Nephron (organoid): Measurements from ENCODE around the gene IPO4.

Source experiments
- H3K27ac Mint-ChIP-seq, 3 experiments: 2 replicates each; pipeline ENCODE4 v1.8.0; 2020; ENCODE audit warnings: mixed read lengths in 3 of 3, mild to moderate bottlenecking in 2 of 3, moderate library complexity in 1 of 3
- H3K27me3 Mint-ChIP-seq: 2 replicates; pipeline ENCODE4 v1.8.0; 2021; ENCODE audit warnings: low read depth, mild to moderate bottlenecking, moderate library complexity, mixed read lengths
- H3K36me3 Mint-ChIP-seq: 2 replicates; pipeline ENCODE4 v1.8.0; 2020; ENCODE audit warnings: low read depth, mixed read lengths
- H3K4me1 Mint-ChIP-seq: 2 replicates; pipeline ENCODE4 v1.8.0; 2020; ENCODE audit warnings: mixed read lengths
- H3K4me3 Mint-ChIP-seq, 3 experiments: 2 replicates each; pipeline ENCODE4 v1.8.0; 2020; ENCODE audit warnings: mild to moderate bottlenecking in 3 of 3, mixed read lengths in 3 of 3, moderate library complexity in 2 of 3
- H3K9me3 Mint-ChIP-seq: 2 replicates; pipeline ENCODE4 v1.8.0; 2020; ENCODE audit warnings: mixed read lengths
- CTCF ChIP-seq, 3 experiments: fragments of 200-600 bp; sonication (generic); IDR thresholded peaks; one replicate each; pipeline ENCODE4 v1.5.0; 2021; ENCODE audit warnings: antibody characterized with exemption in 3 of 3; ENCODE audit not compliant: unreplicated experiment in 3 of 3

The IPO4 gene

GRCh38 chr14:24164518-24164991, 24.1 kb downstream of the IPO4 start:
- Mint-ChIP-seq H3K4me3 (no peak overlapping the region), H3K9me3 (no peaks in the 10 kb centered on the region), H3K4me1 (peaks cover 16% of the 10 kb centered on the region), H3K27ac (no peak overlapping the region), H3K27me3 (no peaks in the 10 kb centered on the region), H3K36me3 (peaks cover 57% of the 10 kb centered on the region)
- no peak for TF ChIP-seq CTCF (IDR thresholded peaks at IDR 0.05; ENCODE audit: unreplicated experiment in 3 of 3)

GRCh38 chr14:24162093-24162492, 26.5 kb downstream of the IPO4 start:
- H3K4me3 Mint-ChIP-seq, result peak overlapping the region; percentile 91 to 96 (median 93)
- H3K27ac Mint-ChIP-seq, result peak overlapping the region; percentile 90 to 96 (median 96)
- H3K36me3 Mint-ChIP-seq, result peaks cover 60% of the 10 kb centered on the region
- peaks cover 16% of the 10 kb centered on the region for H3K4me1 Mint-ChIP-seq
- H3K9me3 Mint-ChIP-seq, result no peaks in the 10 kb centered on the region
- no peak for TF ChIP-seq CTCF (IDR thresholded peaks at IDR 0.05; ENCODE audit: unreplicated experiment in 3 of 3)
- H3K27me3 Mint-ChIP-seq, result no peaks in the 10 kb centered on the region

- H3K36me3 Mint-ChIP-seq, result peaks cover 57% of the 10 kb centered on the region
- TF ChIP-seq CTCF (IDR thresholded peaks at IDR 0.05; ENCODE audit: unreplicated experiment in 3 of 3), result peak; percentile 94 to 96 (median 95)
- peak within 1 kb of the TSS; percentile 90 to 96 (median 96) for H3K27ac Mint-ChIP-seq
- H3K9me3 Mint-ChIP-seq, result no peaks in the 10 kb centered on the region
- peak within 1 kb of the TSS; percentile 91 to 96 (median 93) for H3K4me3 Mint-ChIP-seq
- no peaks in the 10 kb centered on the region for H3K27me3 Mint-ChIP-seq
- peaks cover 16% of the 10 kb centered on the region for H3K4me1 Mint-ChIP-seq
Observed at GRCh38 chr14:24160850-24161804, 27.5 kb downstream of the IPO4 start, which contains the start of gene IRF9. Gene IRF9, plus strand, starts transcription at chr14:24161265. Its CDS starts 880 bp downstream, at chr14:24162145.

- peak overlapping the region; percentile 46 to 96 (median 90) for H3K27ac Mint-ChIP-seq
- peaks cover 57% of the 10 kb centered on the region for H3K36me3 Mint-ChIP-seq
- H3K27me3 Mint-ChIP-seq, result no peaks in the 10 kb centered on the region
- H3K9me3 Mint-ChIP-seq, result no peaks in the 10 kb centered on the region
- H3K4me1 Mint-ChIP-seq, result peaks cover 16% of the 10 kb centered on the region
- no peak for TF ChIP-seq CTCF (IDR thresholded peaks at IDR 0.05; ENCODE audit: unreplicated experiment in 3 of 3)
- peak overlapping the region; percentile 21 to 93 (median 55) for H3K4me3 Mint-ChIP-seq
Observed at GRCh38 chr14:24160499-24160849, 28.1 kb downstream of the IPO4 start.

DNA sequence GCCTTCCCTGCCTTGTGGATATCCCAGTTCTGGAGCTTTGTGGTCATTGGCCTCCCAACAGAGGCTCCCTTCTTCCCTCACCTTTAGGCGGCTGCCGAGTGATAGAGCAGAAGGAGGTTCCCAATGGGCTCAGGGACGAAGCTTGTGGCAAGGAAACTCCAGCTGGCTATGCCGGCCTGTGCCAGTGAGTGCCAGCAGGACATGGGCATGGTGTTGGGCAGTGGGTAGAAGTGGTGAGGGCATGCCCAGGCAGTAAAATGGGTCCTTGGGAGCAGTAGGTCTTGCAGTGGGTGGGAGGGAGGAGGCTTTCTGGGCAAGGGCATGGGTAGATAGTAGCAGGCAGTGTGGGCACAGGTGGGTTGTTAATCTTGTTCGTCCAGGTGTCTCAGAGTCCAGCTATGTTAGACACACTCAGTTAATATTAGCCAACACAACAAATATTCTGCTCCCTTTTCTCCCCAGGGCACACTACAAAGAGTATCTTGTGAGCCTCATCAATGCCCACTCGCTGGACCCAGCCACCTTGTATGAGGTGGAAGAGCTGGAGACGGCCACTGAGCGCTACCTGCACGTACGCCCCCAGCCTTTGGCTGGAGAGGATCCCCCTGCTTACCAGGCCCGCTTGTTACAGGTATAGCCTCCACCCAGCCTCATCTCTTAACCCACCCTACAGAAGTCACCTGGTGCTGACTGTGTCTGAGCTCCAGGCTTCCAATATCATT, 28.7 kb downstream of the IPO4 start:
- Mint-ChIP-seq H3K36me3 (peaks cover 57% of the 10 kb centered on the region), H3K27ac (peak overlapping the region in 1 of 3 experiments; percentile 46), H3K9me3 (no peaks in the 10 kb centered on the region), H3K4me3 (peak overlapping the region; percentile 21 to 55 (median 55)), H3K4me1 (peaks cover 16% of the 10 kb centered on the region), H3K27me3 (no peaks in the 10 kb centered on the region)
- no peak for TF ChIP-seq CTCF (IDR thresholded peaks at IDR 0.05; ENCODE audit: unreplicated experiment in 3 of 3)
